ENCODE results near the gene ACTR8.

ACTR8 gene

GRCh38 chr3:53842436-53843194, 39.3 kb downstream of the ACTR8 start:
- peaks cover 33% of the 10 kb centered on the region for H3K27me3 Mint-ChIP-seq (ENCODE audit: low read depth, poor library complexity)
- H3K9me3 Mint-ChIP-seq = no peaks in the 10 kb centered on the region
- no peaks in the 10 kb centered on the region for H3K36me3 Mint-ChIP-seq (ENCODE audit: low read depth)
- no peak overlapping the region for H3K4me3 Mint-ChIP-seq
- no peak for DNase-seq
- H3K4me1 Mint-ChIP-seq = peaks cover 24% of the 10 kb centered on the region
- H3K27ac Mint-ChIP-seq = no peak overlapping the region
- no peak for TF ChIP-seq CTCF (IDR thresholded peaks at IDR 0.05)

- Mint-ChIP-seq H3K4me3 (no peak overlapping the region), H3K9me3 (no peaks in the 10 kb centered on the region)
- DNase-seq = no peak
These were observed 40.7 kb downstream of the ACTR8 start for GRCh38 chr3:53841296-53841695.

GRCh38 chr3:53837331-53837730, 44.6 kb downstream of the ACTR8 start:
- DNase-seq = no peak
- Mint-ChIP-seq H3K9me3 (no peaks in the 10 kb centered on the region), H3K27ac (no peak overlapping the region), H3K27me3 (ENCODE audit: low read depth, poor library complexity) (peaks cover 3% of the 10 kb centered on the region), H3K4me3 (no peak overlapping the region), H3K4me1 (no peaks in the 10 kb centered on the region), H3K36me3 (ENCODE audit: low read depth) (no peaks in the 10 kb centered on the region)
- no peak for TF ChIP-seq CTCF (IDR thresholded peaks at IDR 0.05)

More at GRCh38 chr3:53841296-53841695, 40.7 kb downstream of the ACTR8 start:
- peaks cover 21% of the 10 kb centered on the region for H3K27me3 Mint-ChIP-seq (ENCODE audit: low read depth, poor library complexity)
- no peak for TF ChIP-seq CTCF (IDR thresholded peaks at IDR 0.05)
- H3K27ac Mint-ChIP-seq = no peak overlapping the region
- peaks cover 24% of the 10 kb centered on the region for H3K4me1 Mint-ChIP-seq
- H3K36me3 Mint-ChIP-seq (ENCODE audit: low read depth) = no peaks in the 10 kb centered on the region

GRCh38 chr3:53836084-53836872, 45.7 kb downstream of the ACTR8 start:
- TF ChIP-seq CTCF (IDR thresholded peaks at IDR 0.05) = no peak
- H3K4me1 Mint-ChIP-seq = no peaks in the 10 kb centered on the region
- no peak overlapping the region for H3K4me3 Mint-ChIP-seq
- peaks cover 3% of the 10 kb centered on the region for H3K27me3 Mint-ChIP-seq (ENCODE audit: low read depth, poor library complexity)
- no peaks in the 10 kb centered on the region for H3K36me3 Mint-ChIP-seq (ENCODE audit: low read depth)
- H3K9me3 Mint-ChIP-seq = no peaks in the 10 kb centered on the region
- no peak overlapping the region for H3K27ac Mint-ChIP-seq
- DNase-seq = no peak

GRCh38 chr3:53835257-53835656, 46.7 kb downstream of the ACTR8 start:
- peaks cover 3% of the 10 kb centered on the region for H3K27me3 Mint-ChIP-seq (ENCODE audit: low read depth, poor library complexity)
- no peak overlapping the region for H3K27ac Mint-ChIP-seq
- H3K4me1 Mint-ChIP-seq = no peaks in the 10 kb centered on the region
- TF ChIP-seq CTCF (IDR thresholded peaks at IDR 0.05) = no peak
- H3K9me3 Mint-ChIP-seq = no peaks in the 10 kb centered on the region
- DNase-seq = no peak
- no peak overlapping the region for H3K4me3 Mint-ChIP-seq
- no peaks in the 10 kb centered on the region for H3K36me3 Mint-ChIP-seq (ENCODE audit: low read depth)

Measured in nephron progenitor cell (in vitro differentiated cells).